HEK293 (cell line): Measurements from ENCODE around the gene DAP.

ENCODE experiments used
- CTCF ChIA-PET: fragments of 350-600 bp; formaldehyde crosslinking; extraction: SDS; loops from one replicate; lab custom pipeline; 2021; ENCODE audit warnings: antibody characterized with exemption; lab: Yijun Ruan, JAX
- POLR2A ChIA-PET: fragments of 300-600 bp; formaldehyde crosslinking; extraction: SDS; loops from one replicate; lab custom pipeline; 2020; ENCODE audit warnings: antibody characterized with exemption, inconsistent platforms; lab: Yijun Ruan, JAX
- H3K27ac ChIP-seq: fragments of 200-500 bp; sonication (Bioruptor generic); 2 replicates; pipeline ENCODE4 v1.5.1; 2014; ENCODE audit warnings: low read depth, low read length, control low read depth, inconsistent platforms; ENCODE audit errors: extremely low read depth
- H3K36me3 ChIP-seq, 2 experiments: fragments of 200-500 bp in 1 of 2; sonication (Bioruptor generic) in 1 of 2; 1 replicate in 1 of 2; 2 replicates in 1 of 2; pipeline ENCODE4 v1.5.1; 2014 to 2017; ENCODE audit warnings: inconsistent platforms in 2 of 2, low read length in 2 of 2; ENCODE audit not compliant: control insufficient read depth in 2 of 2, insufficient read depth in 1 of 2
- H3K4me1 ChIP-seq: fragments of 200-500 bp; sonication (Bioruptor generic); 2 replicates; pipeline ENCODE4 v1.5.1; 2014; ENCODE audit warnings: mild to moderate bottlenecking, low read length, inconsistent platforms; ENCODE audit not compliant: control insufficient read depth, insufficient read depth
- H3K4me3 ChIP-seq: 2 replicates; pipeline ENCODE4 v1.5.1; 2011; ENCODE audit warnings: low read depth, mild to moderate bottlenecking, control low read depth, low read length, moderate library complexity
- H3K9me3 ChIP-seq: fragments of 200-500 bp; sonication (Bioruptor generic); 2 replicates; pipeline ENCODE4 v1.5.1; 2014; ENCODE audit warnings: low read depth, low read length, inconsistent platforms; ENCODE audit not compliant: control insufficient read depth, insufficient read depth
- GLI2 ChIP-seq: fragments of 450-650 bp; formaldehyde crosslinking; IDR thresholded peaks from 2 replicates; pipeline ENCODE4; 2017; ENCODE audit warnings: missing biosample characterization, missing genetic modification characterization, low read depth, borderline replicate concordance
- IKZF3 ChIP-seq: fragments of 450-650 bp; IDR thresholded peaks from 2 replicates; pipeline ENCODE4 v1.5.0; 2018; ENCODE audit warnings: missing biosample characterization, mild to moderate bottlenecking, missing genetic modification characterization, moderate library complexity
- KLF10 ChIP-seq: fragments of 450-650 bp; IDR thresholded peaks from 2 replicates; pipeline ENCODE4 v1.5.1; 2018; ENCODE audit warnings: missing biosample characterization, mild to moderate bottlenecking, missing genetic modification characterization
- MYNN ChIP-seq: fragments of 450-650 bp; formaldehyde crosslinking; IDR thresholded peaks from 2 replicates; pipeline ENCODE4 v1.5.1; 2016; ENCODE audit warnings: missing biosample characterization, missing genetic modification characterization, borderline replicate concordance
- OVOL3 ChIP-seq: fragments of 450-650 bp; formaldehyde crosslinking; IDR thresholded peaks from 2 replicates; pipeline ENCODE4 v1.5.1; 2016; ENCODE audit warnings: missing biosample characterization, missing genetic modification characterization
- TCF7L2 ChIP-seq: IDR thresholded peaks from 2 replicates; pipeline ENCODE4 v1.6.1; 2011; ENCODE audit warnings: low read depth, mild to moderate bottlenecking, inconsistent platforms, low read length, moderate library complexity, borderline replicate concordance
- ZBTB20 ChIP-seq: fragments of 450-650 bp; formaldehyde crosslinking; IDR thresholded peaks from 2 replicates; pipeline ENCODE4 v1.5.1; 2016; ENCODE audit warnings: missing biosample characterization, missing genetic modification characterization
- ZFP41 ChIP-seq: fragments of 450-650 bp; formaldehyde crosslinking; IDR thresholded peaks from 2 replicates; pipeline ENCODE4 v1.5.1; 2016; ENCODE audit warnings: missing biosample characterization, missing genetic modification characterization, borderline replicate concordance
- ZNF292 ChIP-seq: fragments of 450-650 bp; formaldehyde crosslinking; IDR thresholded peaks from 2 replicates; pipeline ENCODE4 v1.5.1; 2016; ENCODE audit warnings: low read depth, missing biosample characterization, missing genetic modification characterization, borderline replicate concordance
- ZNF311 ChIP-seq: fragments of 450-650 bp; formaldehyde crosslinking; IDR thresholded peaks from 2 replicates; pipeline ENCODE4 v1.5.1; 2017; ENCODE audit warnings: missing biosample characterization, missing genetic modification characterization, borderline replicate concordance
- ZNF510 ChIP-seq: fragments of 450-650 bp; formaldehyde crosslinking; IDR thresholded peaks from 2 replicates; pipeline ENCODE4 v1.5.1; 2018; ENCODE audit warnings: mild to moderate bottlenecking, missing genetic modification characterization, missing biosample characterization; ENCODE audit not compliant: insufficient replicate concordance
- ZNF530 ChIP-seq: fragments of 450-650 bp; formaldehyde crosslinking; IDR thresholded peaks from 2 replicates; pipeline ENCODE4 v1.5.1; 2016; ENCODE audit warnings: low read depth, missing biosample characterization, missing genetic modification characterization
- ZNF548 ChIP-seq: fragments of 450-650 bp; formaldehyde crosslinking; IDR thresholded peaks from 2 replicates; pipeline ENCODE4 v1.5.1; 2016; ENCODE audit warnings: missing biosample characterization, missing genetic modification characterization
- ZNF561 ChIP-seq: fragments of 450-650 bp; IDR thresholded peaks from 2 replicates; pipeline ENCODE4 v1.5.1; 2018; ENCODE audit warnings: missing biosample characterization, missing genetic modification characterization, borderline replicate concordance
- ZNF658 ChIP-seq: fragments of 450-650 bp; formaldehyde crosslinking; IDR thresholded peaks from 2 replicates; pipeline ENCODE4; 2016; ENCODE audit warnings: missing biosample characterization, missing genetic modification characterization
- ZNF664 ChIP-seq: fragments of 450-650 bp; formaldehyde crosslinking; IDR thresholded peaks from 2 replicates; pipeline ENCODE4 v1.5.1; 2016; ENCODE audit warnings: missing biosample characterization, missing genetic modification characterization
- ZNF670 ChIP-seq: fragments of 450-650 bp; formaldehyde crosslinking; IDR thresholded peaks from 2 replicates; pipeline ENCODE4 v1.5.1; 2016; ENCODE audit warnings: missing biosample characterization, missing genetic modification characterization, low read depth
- ZSCAN23 ChIP-seq: fragments of 450-650 bp; formaldehyde crosslinking; IDR thresholded peaks from 2 replicates; pipeline ENCODE4 v1.5.1; 2016; ENCODE audit warnings: missing biosample characterization, missing genetic modification characterization
- TF ChIP-seq, protein P1 (sequence below): fragments of 450-650 bp; formaldehyde crosslinking; IDR thresholded peaks from 2 replicates; pipeline ENCODE4 v1.5.1; 2017; ENCODE audit warnings: missing biosample characterization, missing genetic modification characterization
- TF ChIP-seq, protein P2 (sequence below): fragments of 450-650 bp; formaldehyde crosslinking; IDR thresholded peaks from 2 replicates; pipeline ENCODE4 v1.5.0; 2017; ENCODE audit warnings: missing biosample characterization, missing genetic modification characterization, borderline replicate concordance
- TF ChIP-seq, protein P3 (sequence below): fragments of 450-650 bp; formaldehyde crosslinking; IDR thresholded peaks from 2 replicates; pipeline ENCODE4 v1.5.1; 2016; ENCODE audit warnings: missing biosample characterization, missing genetic modification characterization
- TF ChIP-seq, protein P4 (sequence below): fragments of 450-650 bp; formaldehyde crosslinking; IDR thresholded peaks from 2 replicates; pipeline ENCODE4 v1.5.1; 2017; ENCODE audit warnings: missing biosample characterization, mild to moderate bottlenecking, missing genetic modification characterization, moderate library complexity

The DAP gene

DNA sequence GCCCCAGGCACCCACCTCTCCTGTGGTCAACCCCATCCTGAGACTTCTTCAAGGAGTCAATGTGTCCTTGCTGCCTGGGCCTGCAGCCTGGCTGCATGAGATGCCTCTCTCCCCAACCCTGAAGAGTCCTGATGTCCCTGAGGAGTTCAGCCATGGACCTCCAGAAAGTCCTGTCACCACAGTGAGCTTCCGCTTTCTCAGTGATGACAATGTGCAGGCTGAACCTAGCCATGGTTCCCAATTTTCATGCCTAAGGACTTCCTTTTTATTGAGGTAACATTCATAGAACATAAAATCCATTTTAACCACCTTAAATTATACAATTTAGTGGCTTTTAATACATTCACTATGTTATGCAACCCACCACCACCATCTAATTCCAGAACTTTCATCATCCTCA lies 29.1 kb downstream of the DAP start (continued):
- TF ChIP-seq, protein P1, sequence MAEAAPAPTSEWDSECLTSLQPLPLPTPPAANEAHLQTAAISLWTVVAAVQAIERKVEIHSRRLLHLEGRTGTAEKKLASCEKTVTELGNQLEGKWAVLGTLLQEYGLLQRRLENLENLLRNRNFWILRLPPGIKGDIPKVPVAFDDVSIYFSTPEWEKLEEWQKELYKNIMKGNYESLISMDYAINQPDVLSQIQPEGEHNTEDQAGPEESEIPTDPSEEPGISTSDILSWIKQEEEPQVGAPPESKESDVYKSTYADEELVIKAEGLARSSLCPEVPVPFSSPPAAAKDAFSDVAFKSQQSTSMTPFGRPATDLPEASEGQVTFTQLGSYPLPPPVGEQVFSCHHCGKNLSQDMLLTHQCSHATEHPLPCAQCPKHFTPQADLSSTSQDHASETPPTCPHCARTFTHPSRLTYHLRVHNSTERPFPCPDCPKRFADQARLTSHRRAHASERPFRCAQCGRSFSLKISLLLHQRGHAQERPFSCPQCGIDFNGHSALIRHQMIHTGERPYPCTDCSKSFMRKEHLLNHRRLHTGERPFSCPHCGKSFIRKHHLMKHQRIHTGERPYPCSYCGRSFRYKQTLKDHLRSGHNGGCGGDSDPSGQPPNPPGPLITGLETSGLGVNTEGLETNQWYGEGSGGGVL (tag by site-specific recombination), result no peak
- no peak for TF ChIP-seq ZBTB20 (tag by site-specific recombination)
- TF ChIP-seq, protein P2, sequence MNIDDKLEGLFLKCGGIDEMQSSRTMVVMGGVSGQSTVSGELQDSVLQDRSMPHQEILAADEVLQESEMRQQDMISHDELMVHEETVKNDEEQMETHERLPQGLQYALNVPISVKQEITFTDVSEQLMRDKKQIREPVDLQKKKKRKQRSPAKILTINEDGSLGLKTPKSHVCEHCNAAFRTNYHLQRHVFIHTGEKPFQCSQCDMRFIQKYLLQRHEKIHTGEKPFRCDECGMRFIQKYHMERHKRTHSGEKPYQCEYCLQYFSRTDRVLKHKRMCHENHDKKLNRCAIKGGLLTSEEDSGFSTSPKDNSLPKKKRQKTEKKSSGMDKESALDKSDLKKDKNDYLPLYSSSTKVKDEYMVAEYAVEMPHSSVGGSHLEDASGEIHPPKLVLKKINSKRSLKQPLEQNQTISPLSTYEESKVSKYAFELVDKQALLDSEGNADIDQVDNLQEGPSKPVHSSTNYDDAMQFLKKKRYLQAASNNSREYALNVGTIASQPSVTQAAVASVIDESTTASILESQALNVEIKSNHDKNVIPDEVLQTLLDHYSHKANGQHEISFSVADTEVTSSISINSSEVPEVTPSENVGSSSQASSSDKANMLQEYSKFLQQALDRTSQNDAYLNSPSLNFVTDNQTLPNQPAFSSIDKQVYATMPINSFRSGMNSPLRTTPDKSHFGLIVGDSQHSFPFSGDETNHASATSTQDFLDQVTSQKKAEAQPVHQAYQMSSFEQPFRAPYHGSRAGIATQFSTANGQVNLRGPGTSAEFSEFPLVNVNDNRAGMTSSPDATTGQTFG (tag by site-specific recombination), result no peak
- TF ChIP-seq ZNF561 (tag by site-specific recombination), result no peak
- TF ChIP-seq ZNF311, result no peak
- TF ChIP-seq ZNF664 (tag by site-specific recombination), result no peak

DNA sequence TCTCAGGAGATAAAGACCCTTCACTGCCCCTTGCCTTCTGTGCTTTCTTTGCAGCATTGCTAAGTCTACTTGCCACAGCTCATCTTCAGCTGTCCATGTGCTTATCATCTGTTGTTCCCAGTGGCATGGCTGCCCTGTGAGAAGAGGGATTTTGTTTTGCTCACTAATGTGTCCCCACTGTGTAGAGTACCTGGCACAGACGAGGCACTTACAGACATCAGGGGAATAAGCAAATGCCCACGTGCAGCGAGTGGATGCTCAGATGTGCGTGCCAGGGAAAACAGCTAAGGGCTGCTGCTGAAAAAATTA lies 31.0 kb downstream of the DAP start:
- peaks cover 7% of the 10 kb centered on the region for H3K4me1 ChIP-seq
- no peak overlapping the region for H3K27ac ChIP-seq
- ChIA-PET CTCF (interaction anchor here (0.7 kb wide), 1 partner anchor 352 kb away, joined by 4 read pairs; no protein-coding TSS in a partner anchor), POLR2A (no interaction called here)
- TF ChIP-seq TCF7L2 (no peak), OVOL3 (tag by site-specific recombination) (no peak), GLI2 (tag by site-specific recombination) (no peak), ZNF548 (no peak), ZNF658 (tag by site-specific recombination) (no peak), MYNN (tag by site-specific recombination) (no peak), ZNF292 (no peak), IKZF3 (tag by site-specific recombination) (no peak), ZNF530 (no peak), ZSCAN23 (no peak), ZNF510 (tag by site-specific recombination) (no peak), ZNF670 (tag by site-specific recombination) (no peak), ZNF664 (tag by site-specific recombination) (no peak), KLF10 (tag by site-specific recombination) (no peak), ZFP41 (no peak)
- TF ChIP-seq, protein P3, sequence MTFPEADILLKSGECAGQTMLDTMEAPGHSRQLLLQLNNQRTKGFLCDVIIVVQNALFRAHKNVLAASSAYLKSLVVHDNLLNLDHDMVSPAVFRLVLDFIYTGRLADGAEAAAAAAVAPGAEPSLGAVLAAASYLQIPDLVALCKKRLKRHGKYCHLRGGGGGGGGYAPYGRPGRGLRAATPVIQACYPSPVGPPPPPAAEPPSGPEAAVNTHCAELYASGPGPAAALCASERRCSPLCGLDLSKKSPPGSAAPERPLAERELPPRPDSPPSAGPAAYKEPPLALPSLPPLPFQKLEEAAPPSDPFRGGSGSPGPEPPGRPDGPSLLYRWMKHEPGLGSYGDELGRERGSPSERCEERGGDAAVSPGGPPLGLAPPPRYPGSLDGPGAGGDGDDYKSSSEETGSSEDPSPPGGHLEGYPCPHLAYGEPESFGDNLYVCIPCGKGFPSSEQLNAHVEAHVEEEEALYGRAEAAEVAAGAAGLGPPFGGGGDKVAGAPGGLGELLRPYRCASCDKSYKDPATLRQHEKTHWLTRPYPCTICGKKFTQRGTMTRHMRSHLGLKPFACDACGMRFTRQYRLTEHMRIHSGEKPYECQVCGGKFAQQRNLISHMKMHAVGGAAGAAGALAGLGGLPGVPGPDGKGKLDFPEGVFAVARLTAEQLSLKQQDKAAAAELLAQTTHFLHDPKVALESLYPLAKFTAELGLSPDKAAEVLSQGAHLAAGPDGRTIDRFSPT (tag by site-specific recombination), result no peak
- TF ChIP-seq, protein P4, sequence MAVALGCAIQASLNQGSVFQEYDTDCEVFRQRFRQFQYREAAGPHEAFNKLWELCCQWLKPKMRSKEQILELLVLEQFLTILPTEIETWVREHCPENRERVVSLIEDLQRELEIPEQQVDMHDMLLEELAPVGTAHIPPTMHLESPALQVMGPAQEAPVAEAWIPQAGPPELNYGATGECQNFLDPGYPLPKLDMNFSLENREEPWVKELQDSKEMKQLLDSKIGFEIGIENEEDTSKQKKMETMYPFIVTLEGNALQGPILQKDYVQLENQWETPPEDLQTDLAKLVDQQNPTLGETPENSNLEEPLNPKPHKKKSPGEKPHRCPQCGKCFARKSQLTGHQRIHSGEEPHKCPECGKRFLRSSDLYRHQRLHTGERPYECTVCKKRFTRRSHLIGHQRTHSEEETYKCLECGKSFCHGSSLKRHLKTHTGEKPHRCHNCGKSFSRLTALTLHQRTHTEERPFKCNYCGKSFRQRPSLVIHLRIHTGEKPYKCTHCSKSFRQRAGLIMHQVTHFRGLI, result no peak
- H3K9me3 ChIP-seq, result no peaks in the 10 kb centered on the region
- peaks cover 0 to 19% of the 10 kb centered on the region in 2 experiments; a peak in 1 of 3 replicates for H3K36me3 ChIP-seq
- no peak overlapping the region for H3K4me3 ChIP-seq
